ENCODE measurements around the gene SORBS2. TPM values are rescaled to one million over a fixed set of nuclear protein-coding genes. Genes with fewer than 3 reads are reported as not detected.
A peak's percentile ranks its signal among the peaks of the same experiment; 100 is the strongest.

Gene SORBS2
- total and polyA plus RNA-seq, 4 donors = 11.2 to 70.4 (median 26.4) TPM

- no peak overlapping the region for H3K4me3 ChIP-seq
- no peak for TF ChIP-seq CTCF (IDR thresholded peaks at IDR 0.05; ENCODE audit: control extremely low read depth, extremely low read depth)
- peaks cover 0 to 7% (median 0%) of the 10 kb centered on the region in 4 donors for H3K36me3 ChIP-seq (ENCODE audit: control insufficient read depth in 4 of 4, insufficient read depth in 4 of 4, low read length in 4 of 4)
- H3K4me1 ChIP-seq (ENCODE audit: control insufficient read depth in 5 of 5, insufficient read depth in 5 of 5, low read length in 5 of 5) = peaks cover 0 to 15% (median 3%) of the 10 kb centered on the region in 5 donors
- H3K9ac ChIP-seq (ENCODE audit: insufficient read depth in 1 of 2, low read length in 2 of 2) = no peak overlapping the region
- no peak for ATAC-seq (ENCODE audit: insufficient read depth, low FRiP score)
- WGBS, 2 donors = 89 to 92% methylated on average over 14 of the region's 14 CpGs
- peak in 1 of 3 donors; percentile 9 for DNase-seq
- H3K27ac ChIP-seq (ENCODE audit: low read depth in 1 of 2, low read length in 1 of 2) = peak overlapping the region in 1 of 2 donors; percentile 72
- H3K9me3 ChIP-seq (ENCODE audit: control insufficient read depth in 4 of 4, insufficient read depth in 3 of 4, low read length in 3 of 4) = no peaks in the 10 kb centered on the region
- no peaks in the 10 kb centered on the region for H3K27me3 ChIP-seq (ENCODE audit: control insufficient read depth in 3 of 3, insufficient read depth in 3 of 3, low read length in 2 of 3)
Measured at GRCh38 chr4:185657183-185657582, 154.8 kb downstream of the SORBS2 start.

- Histone ChIP-seq H3K36me3 (ENCODE audit: control insufficient read depth in 4 of 4, insufficient read depth in 4 of 4, low read length in 4 of 4) (peaks cover 0 to 5% (median 0%) of the 10 kb centered on the region in 4 donors), H3K9ac (ENCODE audit: insufficient read depth in 1 of 2, low read length in 2 of 2) (no peak overlapping the region), H3K4me1 (ENCODE audit: control insufficient read depth in 5 of 5, insufficient read depth in 5 of 5, low read length in 5 of 5) (peaks cover 0 to 16% (median 3%) of the 10 kb centered on the region in 5 donors), H3K27ac (ENCODE audit: low read depth in 1 of 2, low read length in 1 of 2) (peak overlapping the region; percentile 61 to 72), H3K27me3 (ENCODE audit: control insufficient read depth in 3 of 3, insufficient read depth in 3 of 3, low read length in 2 of 3) (no peaks in the 10 kb centered on the region), H3K9me3 (ENCODE audit: control insufficient read depth in 4 of 4, insufficient read depth in 3 of 4, low read length in 3 of 4) (no peaks in the 10 kb centered on the region), H3K4me3 (peak overlapping the region; percentile 30)
- TF ChIP-seq CTCF (IDR thresholded peaks at IDR 0.05; ENCODE audit: control extremely low read depth, extremely low read depth) = no peak
- DNase-seq (peak; percentile 69 to 82 (median 75)), ATAC-seq (ENCODE audit: insufficient read depth, low FRiP score) (no peak)
- 40 to 61% methylated on average over 6 of the region's 6 CpGs for WGBS, 2 donors
Measured at GRCh38 chr4:185656467-185656931, 155.5 kb downstream of the SORBS2 start.

- 54 to 89% methylated on average over 4 of the region's 4 CpGs for WGBS, 2 donors
- Histone ChIP-seq H3K27ac (ENCODE audit: low read depth in 1 of 2, low read length in 1 of 2) (peak overlapping the region in 1 of 2 donors; percentile 59), H3K4me1 (ENCODE audit: control insufficient read depth in 5 of 5, insufficient read depth in 5 of 5, low read length in 5 of 5) (peaks cover 0 to 21% (median 3%) of the 10 kb centered on the region in 5 donors), H3K9ac (ENCODE audit: insufficient read depth in 1 of 2, low read length in 2 of 2) (peak overlapping the region in 1 of 2 donors; percentile 23), H3K27me3 (ENCODE audit: control insufficient read depth in 3 of 3, insufficient read depth in 3 of 3, low read length in 2 of 3) (no peaks in the 10 kb centered on the region), H3K36me3 (ENCODE audit: control insufficient read depth in 4 of 4, insufficient read depth in 4 of 4, low read length in 4 of 4) (peaks cover 0 to 5% (median 0%) of the 10 kb centered on the region in 4 donors), H3K4me3 (no peak overlapping the region), H3K9me3 (ENCODE audit: control insufficient read depth in 4 of 4, insufficient read depth in 3 of 4, low read length in 3 of 4) (no peaks in the 10 kb centered on the region)
- ATAC-seq (ENCODE audit: insufficient read depth, low FRiP score) (no peak), DNase-seq (peak in 1 of 3 donors; percentile 18)
- TF ChIP-seq CTCF (IDR thresholded peaks at IDR 0.05; ENCODE audit: control extremely low read depth, extremely low read depth) = no peak
Measured at GRCh38 chr4:185654965-185655554, 156.9 kb downstream of the SORBS2 start.
